Mammary epithelial cell (primary cell): ENCODE measurements around the gene KPNA6.

Source experiments
- CTCF ChIP-seq, 2 donors: IDR thresholded peaks in 1 of 2; conservative IDR thresholded peaks in 1 of 2; 2 replicates each; pipeline ENCODE4 v1.5.1; 2011 to 2012; ENCODE audit warnings: inconsistent platforms in 2 of 2, low read length in 2 of 2, mild to moderate bottlenecking in 2 of 2, control low read depth in 1 of 2, low read depth in 1 of 2; ENCODE audit not compliant: insufficient read depth in 1 of 2; ENCODE audit errors: extremely low read depth in 1 of 2
- EZH2 ChIP-seq: IDR thresholded peaks from 2 replicates; pipeline ENCODE4 v1.6.1; 2012; ENCODE audit warnings: low read length, inconsistent platforms, borderline replicate concordance

GRCh38 chr1:32199717-32200072 is 91.8 kb downstream of the KPNA6 start:
- TF ChIP-seq CTCF (conservative IDR thresholded peaks at IDR 0.05 in 1 of 2, IDR thresholded peaks at IDR 0.05 in 1 of 2; ENCODE audit: extremely low read depth in 1 of 2, insufficient read depth in 1 of 2, low read depth in 1 of 2, low read length in 2 of 2) (no peak), EZH2 (no peak)
